HFF-Myc (cell line): ENCODE measurements around the gene EXOSC10.

Experiments used
- DNase-seq: peaks from one replicate; pipeline ENCODE4 v3.0.0-alpha.2; 2011; ENCODE audit warnings: low read depth; ENCODE audit errors: extremely low read depth
- H3K4me3 ChIP-seq: replicated peaks from 2 replicates; pipeline ENCODE4 v1.5.1; 2011; ENCODE audit warnings: low read depth, mild to moderate bottlenecking, control low read depth, low read length
- TF ChIP-seq, protein P1 (sequence below): IDR thresholded peaks from 2 replicates; pipeline ENCODE4 v1.5.1; 2012; ENCODE audit warnings: mild to moderate bottlenecking, low read depth, low read length, control low read depth; ENCODE audit errors: missing control alignments

The EXOSC10 gene

DNA sequence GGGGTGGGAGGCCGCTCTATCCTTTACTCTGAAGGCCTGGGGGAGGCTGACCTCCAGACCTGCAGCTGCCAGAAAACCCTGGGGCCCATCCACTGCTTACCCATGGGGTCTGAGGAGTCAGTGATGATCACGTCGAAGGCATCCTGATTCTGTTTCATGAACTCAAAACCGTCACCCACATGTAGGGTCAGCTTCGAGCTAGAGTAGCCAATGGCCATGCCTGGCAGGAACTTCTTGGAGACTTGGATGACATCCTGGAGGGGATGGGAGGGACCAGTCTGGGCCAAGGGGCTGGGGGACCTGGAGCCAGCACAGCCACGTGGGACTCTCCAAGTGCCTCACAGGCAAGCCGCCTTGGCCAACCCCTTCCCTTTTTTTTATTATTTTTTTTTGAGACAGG, 43.2 kb downstream of the EXOSC10 start:
- DNase-seq = no peak
- TF ChIP-seq, protein P1, sequence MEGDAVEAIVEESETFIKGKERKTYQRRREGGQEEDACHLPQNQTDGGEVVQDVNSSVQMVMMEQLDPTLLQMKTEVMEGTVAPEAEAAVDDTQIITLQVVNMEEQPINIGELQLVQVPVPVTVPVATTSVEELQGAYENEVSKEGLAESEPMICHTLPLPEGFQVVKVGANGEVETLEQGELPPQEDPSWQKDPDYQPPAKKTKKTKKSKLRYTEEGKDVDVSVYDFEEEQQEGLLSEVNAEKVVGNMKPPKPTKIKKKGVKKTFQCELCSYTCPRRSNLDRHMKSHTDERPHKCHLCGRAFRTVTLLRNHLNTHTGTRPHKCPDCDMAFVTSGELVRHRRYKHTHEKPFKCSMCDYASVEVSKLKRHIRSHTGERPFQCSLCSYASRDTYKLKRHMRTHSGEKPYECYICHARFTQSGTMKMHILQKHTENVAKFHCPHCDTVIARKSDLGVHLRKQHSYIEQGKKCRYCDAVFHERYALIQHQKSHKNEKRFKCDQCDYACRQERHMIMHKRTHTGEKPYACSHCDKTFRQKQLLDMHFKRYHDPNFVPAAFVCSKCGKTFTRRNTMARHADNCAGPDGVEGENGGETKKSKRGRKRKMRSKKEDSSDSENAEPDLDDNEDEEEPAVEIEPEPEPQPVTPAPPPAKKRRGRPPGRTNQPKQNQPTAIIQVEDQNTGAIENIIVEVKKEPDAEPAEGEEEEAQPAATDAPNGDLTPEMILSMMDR = no peak
- no peak overlapping the region for H3K4me3 ChIP-seq

DNA sequence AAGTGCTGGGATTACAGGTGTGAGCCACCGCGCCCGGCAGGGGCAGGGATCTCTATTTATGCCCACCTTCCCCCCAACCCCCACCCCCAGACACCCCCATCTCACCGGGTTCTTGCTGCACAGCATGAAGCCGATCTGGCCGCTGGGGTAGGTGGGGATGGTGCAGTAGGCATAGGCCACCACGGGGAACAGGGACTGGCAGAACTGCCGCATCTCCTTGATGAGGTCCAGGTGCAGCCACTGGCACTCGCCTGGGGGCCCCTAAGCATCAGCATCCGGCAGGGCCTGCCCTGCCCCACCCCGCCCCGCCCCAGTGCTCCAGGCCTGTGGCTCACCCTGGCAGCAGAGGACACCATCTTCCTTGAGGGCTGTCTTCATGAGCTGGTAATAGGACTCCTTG, 44.0 kb downstream of the EXOSC10 start:
- TF ChIP-seq, protein P1 = no peak
- DNase-seq = no peak
- no peak overlapping the region for H3K4me3 ChIP-seq

DNA sequence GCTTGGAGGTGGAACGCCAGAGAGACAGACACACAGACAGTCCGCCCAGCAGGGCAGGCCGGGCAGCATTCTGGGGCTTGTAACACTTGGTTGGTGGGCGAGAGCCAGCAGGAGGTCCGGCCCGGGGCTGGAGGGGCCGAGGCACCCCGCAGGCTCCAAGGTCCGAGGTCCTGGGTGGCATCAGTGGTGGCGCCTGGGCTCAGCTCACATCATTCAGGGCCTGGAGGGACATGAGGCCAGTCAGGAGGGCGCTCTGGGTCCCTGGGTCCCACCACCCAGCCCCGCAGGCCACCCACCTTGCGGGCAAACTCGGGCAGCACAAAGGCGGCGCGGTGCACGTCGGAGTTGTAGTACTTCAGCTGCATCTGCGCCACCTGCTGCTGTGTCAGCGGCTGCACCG, 45.0 kb downstream of the EXOSC10 start:
- TF ChIP-seq, protein P1 = no peak
- no peak overlapping the region for H3K4me3 ChIP-seq
- no peak for DNase-seq

DNA sequence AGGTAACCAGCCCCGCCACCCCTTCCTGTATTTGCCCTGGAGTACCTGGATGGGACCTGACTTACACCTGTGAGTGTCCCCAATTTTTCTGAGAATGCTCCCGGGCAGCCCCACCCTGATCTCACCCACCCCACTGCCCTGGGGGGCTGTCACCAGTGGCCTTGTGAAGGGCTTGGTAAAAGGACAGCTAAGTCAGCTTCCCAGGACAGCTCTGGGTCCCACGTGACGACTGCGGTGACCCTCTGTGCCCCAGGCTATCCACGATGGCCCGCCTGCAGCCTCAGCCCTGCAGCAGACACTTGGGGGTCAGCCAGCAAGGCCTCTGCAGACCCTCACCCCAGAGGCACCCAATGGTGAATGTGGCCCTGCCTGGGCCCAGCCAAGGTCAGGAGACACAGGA, 45.5 kb downstream of the EXOSC10 start:
- DNase-seq = no peak
- TF ChIP-seq, protein P1 = no peak
- H3K4me3 ChIP-seq = no peak overlapping the region

DNA sequence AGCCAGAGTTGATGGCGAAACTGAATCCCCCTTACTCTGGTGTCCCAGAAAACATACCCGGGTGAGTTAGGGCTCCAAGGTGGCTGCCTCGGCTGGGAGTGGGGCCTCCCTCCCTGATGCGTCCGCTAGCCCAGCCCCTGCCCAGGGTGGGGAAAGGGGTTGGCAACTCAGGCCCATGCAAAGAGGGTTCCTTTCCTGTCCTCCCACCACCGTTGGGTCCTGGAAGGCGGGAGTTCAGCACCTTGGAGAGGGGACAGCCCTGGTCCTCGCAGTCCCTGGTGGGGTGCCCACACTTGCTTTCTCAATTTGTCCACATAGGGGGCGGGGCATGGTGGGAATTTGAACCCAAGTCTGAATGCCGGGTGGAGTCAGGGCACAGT, 45.9 kb downstream of the EXOSC10 start:
- DNase-seq = no peak
- TF ChIP-seq, protein P1 = no peak
- no peak overlapping the region for H3K4me3 ChIP-seq

DNA sequence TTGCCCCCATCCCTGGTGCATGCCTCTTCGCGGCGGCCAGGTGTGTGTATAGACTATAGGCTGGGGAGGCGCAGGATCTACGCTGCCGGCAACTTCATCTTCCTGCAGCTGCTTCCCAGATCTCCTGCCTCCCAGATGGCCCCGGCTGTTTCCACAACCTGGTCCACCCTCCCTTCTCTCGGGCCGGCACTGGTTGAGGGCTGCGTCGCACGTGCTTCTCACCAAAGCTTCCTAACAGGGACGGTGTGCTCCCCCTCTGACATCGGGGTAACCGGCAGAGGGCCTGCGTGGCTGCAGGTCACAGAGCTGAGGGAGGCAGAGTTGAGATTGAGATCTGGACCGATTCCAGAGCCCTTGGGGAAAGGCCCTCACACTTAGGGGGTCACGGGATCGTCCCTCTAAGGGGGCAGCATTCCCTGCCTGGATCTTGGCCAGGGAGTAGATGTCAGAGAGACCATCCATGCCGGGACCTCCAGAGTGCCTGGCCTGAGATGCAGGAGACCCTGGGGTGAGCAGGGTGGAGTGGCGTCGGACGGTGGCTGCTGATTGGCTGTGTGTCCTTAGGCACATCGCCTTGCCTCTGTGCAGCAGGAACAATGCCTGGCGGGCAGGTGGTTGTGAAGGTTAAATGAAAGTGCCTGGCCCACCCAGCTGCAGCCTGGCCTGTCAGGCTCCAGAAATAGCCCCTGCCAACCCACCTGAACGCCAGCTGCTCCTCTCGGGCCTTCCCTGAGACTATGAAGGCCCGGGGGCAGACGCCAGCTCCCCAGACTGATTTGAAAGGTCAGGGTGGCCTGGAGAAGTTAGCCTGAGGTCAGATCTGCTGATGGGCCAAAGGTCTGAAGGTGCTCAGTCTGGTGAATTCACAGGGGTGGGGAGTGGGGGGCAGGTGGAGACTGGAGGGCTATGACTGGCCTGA, 46.6 kb downstream of the EXOSC10 start:
- no peak overlapping the region for H3K4me3 ChIP-seq
- TF ChIP-seq, protein P1 = no peak
- DNase-seq = no peak
